ENCODE data around the gene ZC3H10.

ZC3H10 gene

GRCh38 chr12:56084958-56085543 is 33.0 kb upstream of the ZC3H10 start:
- Mint-ChIP-seq H3K4me3 (no peak overlapping the region), H3K27ac (peak overlapping the region; percentile 15), H3K36me3 (ENCODE audit: low read depth) (no peaks in the 10 kb centered on the region), H3K4me1 (ENCODE audit: low read depth) (peaks cover 37% of the 10 kb centered on the region), H3K9me3 (no peaks in the 10 kb centered on the region), H3K27me3 (peaks cover 46% of the 10 kb centered on the region)
- intact Hi-C loops (cut with micrococcal nuclease), result no loop called here

- Mint-ChIP-seq H3K36me3 (ENCODE audit: low read depth) (no peaks in the 10 kb centered on the region), H3K4me3 (no peak overlapping the region), H3K27ac (no peak overlapping the region), H3K9me3 (no peaks in the 10 kb centered on the region), H3K27me3 (peaks cover 35% of the 10 kb centered on the region), H3K4me1 (ENCODE audit: low read depth) (peaks cover 35% of the 10 kb centered on the region)
- intact Hi-C loops (cut with micrococcal nuclease), result no loop called here
These were observed 32.0 kb upstream of the ZC3H10 start for GRCh38 chr12:56086096-56086495.

GRCh38 chr12:56086608-56087007 is 31.5 kb upstream of the ZC3H10 start:
- Mint-ChIP-seq H3K9me3 (no peaks in the 10 kb centered on the region), H3K36me3 (ENCODE audit: low read depth) (no peaks in the 10 kb centered on the region), H3K4me1 (ENCODE audit: low read depth) (peaks cover 34% of the 10 kb centered on the region), H3K4me3 (no peak overlapping the region), H3K27ac (no peak overlapping the region), H3K27me3 (peaks cover 30% of the 10 kb centered on the region)
- intact Hi-C loops (cut with micrococcal nuclease), result no loop called here

GRCh38 chr12:56087220-56087619 is 30.8 kb upstream of the ZC3H10 start:
- H3K36me3 Mint-ChIP-seq (ENCODE audit: low read depth), result no peaks in the 10 kb centered on the region
- H3K27ac Mint-ChIP-seq, result no peak overlapping the region
- peaks cover 25% of the 10 kb centered on the region for H3K27me3 Mint-ChIP-seq
- H3K4me3 Mint-ChIP-seq, result no peak overlapping the region
- intact Hi-C loops (cut with micrococcal nuclease), result no loop called here
- H3K4me1 Mint-ChIP-seq (ENCODE audit: low read depth), result peaks cover 29% of the 10 kb centered on the region
- H3K9me3 Mint-ChIP-seq, result no peaks in the 10 kb centered on the region

- intact Hi-C loops (cut with micrococcal nuclease), result no loop called here
- H3K27me3 Mint-ChIP-seq, result peaks cover 25% of the 10 kb centered on the region
- H3K36me3 Mint-ChIP-seq (ENCODE audit: low read depth), result no peaks in the 10 kb centered on the region
- H3K4me1 Mint-ChIP-seq (ENCODE audit: low read depth), result no peaks in the 10 kb centered on the region
- no peak overlapping the region for H3K4me3 Mint-ChIP-seq
- H3K9me3 Mint-ChIP-seq, result no peaks in the 10 kb centered on the region
- no peak overlapping the region for H3K27ac Mint-ChIP-seq
These were observed 20.3 kb upstream of the ZC3H10 start for GRCh38 chr12:56097738-56098137.

GRCh38 chr12:56098592-56098991 is 19.5 kb upstream of the ZC3H10 start:
- Mint-ChIP-seq H3K36me3 (ENCODE audit: low read depth) (no peaks in the 10 kb centered on the region), H3K27ac (no peak overlapping the region), H3K4me1 (ENCODE audit: low read depth) (peaks cover 1% of the 10 kb centered on the region), H3K4me3 (no peak overlapping the region), H3K9me3 (no peaks in the 10 kb centered on the region), H3K27me3 (peaks cover 21% of the 10 kb centered on the region)
- intact Hi-C loops (cut with micrococcal nuclease), result no loop called here

GRCh38 chr12:56099787-56100186 is 18.3 kb upstream of the ZC3H10 start:
- intact Hi-C loops (cut with micrococcal nuclease), result loop anchor here (5.0 to 10.0 kb wide), 3 partner anchors 57 to 285 kb away; partner anchors contain the start of genes ORMDL2, RPS26, SARNP and SUOX
- Mint-ChIP-seq H3K27ac (no peak overlapping the region), H3K36me3 (ENCODE audit: low read depth) (peaks cover 12% of the 10 kb centered on the region), H3K9me3 (no peaks in the 10 kb centered on the region), H3K4me1 (ENCODE audit: low read depth) (peaks cover 7% of the 10 kb centered on the region), H3K4me3 (no peak overlapping the region), H3K27me3 (peaks cover 19% of the 10 kb centered on the region)

- peaks cover 13% of the 10 kb centered on the region for H3K27me3 Mint-ChIP-seq
- no peak overlapping the region for H3K27ac Mint-ChIP-seq
- peaks cover 16% of the 10 kb centered on the region for H3K4me1 Mint-ChIP-seq (ENCODE audit: low read depth)
- intact Hi-C loops (cut with micrococcal nuclease), result loop anchor here (5.0 to 10.0 kb wide), 3 partner anchors 59 to 286 kb away; partner anchors contain the start of genes ORMDL2, RPS26, SARNP and SUOX
- H3K4me3 Mint-ChIP-seq, result no peak overlapping the region
- H3K9me3 Mint-ChIP-seq, result no peaks in the 10 kb centered on the region
- H3K36me3 Mint-ChIP-seq (ENCODE audit: low read depth), result peaks cover 16% of the 10 kb centered on the region
These were observed 17.0 kb upstream of the ZC3H10 start for GRCh38 chr12:56101045-56101444.

- Mint-ChIP-seq H3K4me3 (no peak overlapping the region), H3K36me3 (ENCODE audit: low read depth) (peaks cover 31% of the 10 kb centered on the region), H3K9me3 (no peaks in the 10 kb centered on the region), H3K4me1 (ENCODE audit: low read depth) (peaks cover 21% of the 10 kb centered on the region), H3K27me3 (peaks cover 4% of the 10 kb centered on the region), H3K27ac (no peak overlapping the region)
- intact Hi-C loops (cut with micrococcal nuclease), result loop anchor here (5.0 to 10.0 kb wide), 3 partner anchors 60 to 288 kb away; partner anchors contain the start of genes ORMDL2, RPS26, SARNP and SUOX
These were observed 15.4 kb upstream of the ZC3H10 start for GRCh38 chr12:56102683-56103065.

GRCh38 chr12:56103066-56103711 is 14.9 kb upstream of the ZC3H10 start:
- intact Hi-C loops (cut with micrococcal nuclease), result loop anchor here (5.0 to 10.0 kb wide), 3 partner anchors 61 to 288 kb away; partner anchors contain the start of genes ORMDL2, RPS26, SARNP and SUOX
- Mint-ChIP-seq H3K27ac (no peak overlapping the region), H3K9me3 (no peaks in the 10 kb centered on the region), H3K36me3 (ENCODE audit: low read depth) (peaks cover 36% of the 10 kb centered on the region), H3K27me3 (peaks cover 1% of the 10 kb centered on the region), H3K4me1 (ENCODE audit: low read depth) (peaks cover 21% of the 10 kb centered on the region), H3K4me3 (peak overlapping the region; percentile 98)

GRCh38 chr12:56103823-56104108 is 14.3 kb upstream of the ZC3H10 start:
- H3K27me3 Mint-ChIP-seq, result peaks cover 1% of the 10 kb centered on the region
- H3K4me1 Mint-ChIP-seq (ENCODE audit: low read depth), result peaks cover 21% of the 10 kb centered on the region
- intact Hi-C loops (cut with micrococcal nuclease), result loop anchor here (1.0 to 10.0 kb wide), 6 partner anchors 13 to 289 kb away; partner anchors contain the start of genes ESYT1, ORMDL2, RPL41 and RPS26
- peak overlapping the region; percentile 98 for H3K4me3 Mint-ChIP-seq
- peaks cover 42% of the 10 kb centered on the region for H3K36me3 Mint-ChIP-seq (ENCODE audit: low read depth)
- no peaks in the 10 kb centered on the region for H3K9me3 Mint-ChIP-seq
- peak overlapping the region; percentile 91 for H3K27ac Mint-ChIP-seq

- intact Hi-C loops (cut with micrococcal nuclease), result loop anchor here (1.0 to 10.0 kb wide), 6 partner anchors 12 to 289 kb away; partner anchors contain the start of genes ESYT1, ORMDL2, RPL41 and RPS26
- H3K4me1 Mint-ChIP-seq (ENCODE audit: low read depth), result peaks cover 21% of the 10 kb centered on the region
These were observed 13.8 kb upstream of the ZC3H10 start, which contains the start of gene PA2G4 for GRCh38 chr12:56104109-56104814. Gene PA2G4 (plus strand): TSS chr12:56104559. CDS start chr12:56104738, 179 bp downstream.

GRCh38 chr12:56104815-56105608 is 13.1 kb upstream of the ZC3H10 start:
- Mint-ChIP-seq H3K4me1 (ENCODE audit: low read depth) (peaks cover 21% of the 10 kb centered on the region), H3K36me3 (ENCODE audit: low read depth) (peaks cover 55% of the 10 kb centered on the region), H3K4me3 (peak overlapping the region; percentile 98), H3K27me3 (no peaks in the 10 kb centered on the region), H3K27ac (peak overlapping the region; percentile 91), H3K9me3 (no peaks in the 10 kb centered on the region)
- intact Hi-C loops (cut with micrococcal nuclease), result loop anchor here (1.0 to 10.0 kb wide), 6 partner anchors 11 to 290 kb away; partner anchors contain the start of genes ESYT1, ORMDL2, RPL41 and RPS26

More at GRCh38 chr12:56104109-56104814, 13.8 kb upstream of the ZC3H10 start, which contains the start of gene PA2G4:
- H3K36me3 Mint-ChIP-seq (ENCODE audit: low read depth), result peaks cover 47% of the 10 kb centered on the region
- H3K27ac Mint-ChIP-seq, result peak within 1 kb of the TSS; percentile 91
- H3K4me3 Mint-ChIP-seq, result peak within 1 kb of the TSS; percentile 98
- H3K27me3 Mint-ChIP-seq, result no peaks in the 10 kb centered on the region
- H3K9me3 Mint-ChIP-seq, result no peaks in the 10 kb centered on the region

Measured in dendritic cell treated with granulocyte-macrophage colony-stimulating factor and Interleukin-4, amounts not matched to agents 40 ng/mL and 50 ng/mL, for 4 days (primary cell).